ENCODE measurements around the gene GNLY.
A peak's percentile ranks its signal among the peaks of the same experiment; 100 is the strongest.
"Not testable (repeated sequence)": the region's sequence is repeated elsewhere in the genome, so short reads cannot be mapped to it uniquely, and the experiment has no call there.

Gene GNLY

GRCh38 chr2:85706599-85707296, 12.6 kb downstream of the GNLY start:
- DNase-seq (ENCODE audit: low read depth in 1 of 2, low spot score in 1 of 2) = no peak

GRCh38 chr2:85707304-85707703, 13.1 kb downstream of the GNLY start:
- peak in 1 of 2 donors; percentile 31 for DNase-seq (ENCODE audit: low read depth in 1 of 2, low spot score in 1 of 2)

GRCh38 chr2:85708641-85709040, 14.5 kb downstream of the GNLY start:
- no peak for DNase-seq (ENCODE audit: low read depth in 1 of 2, low spot score in 1 of 2)

GRCh38 chr2:85709401-85709811, 15.2 kb downstream of the GNLY start:
- DNase-seq (ENCODE audit: low read depth in 1 of 2, low spot score in 1 of 2) = no peak

- DNase-seq (ENCODE audit: low read depth in 1 of 2, low spot score in 1 of 2) = no peak
Observed at GRCh38 chr2:85710687-85711577, 16.8 kb downstream of the GNLY start.

- no peak for DNase-seq (ENCODE audit: low read depth in 1 of 2, low spot score in 1 of 2)
Observed at GRCh38 chr2:85711578-85712060, 17.5 kb downstream of the GNLY start.

- no peak for DNase-seq (ENCODE audit: low read depth in 1 of 2, low spot score in 1 of 2)
Observed at GRCh38 chr2:85712336-85712735, 18.2 kb downstream of the GNLY start.

GRCh38 chr2:85712849-85713612, 18.9 kb downstream of the GNLY start:
- no peak for DNase-seq (ENCODE audit: low read depth in 1 of 2, low spot score in 1 of 2)

- no peak for DNase-seq (ENCODE audit: low read depth in 1 of 2, low spot score in 1 of 2)
Observed at GRCh38 chr2:85713836-85714235, 19.7 kb downstream of the GNLY start.

- DNase-seq (ENCODE audit: low read depth in 1 of 2, low spot score in 1 of 2) = not testable (repeated sequence)
Observed at GRCh38 chr2:85714421-85714820, 20.3 kb downstream of the GNLY start.

GRCh38 chr2:85714841-85715240, 20.7 kb downstream of the GNLY start:
- DNase-seq (ENCODE audit: low read depth in 1 of 2, low spot score in 1 of 2) = no peak

- DNase-seq (ENCODE audit: low read depth in 1 of 2, low spot score in 1 of 2) = no peak
Observed at GRCh38 chr2:85716346-85716914, 22.3 kb downstream of the GNLY start.

- no peak for DNase-seq (ENCODE audit: low read depth in 1 of 2, low spot score in 1 of 2)
Observed at GRCh38 chr2:85717308-85718008, 23.3 kb downstream of the GNLY start.

GRCh38 chr2:85718009-85718391, 23.8 kb downstream of the GNLY start:
- no peak for DNase-seq (ENCODE audit: low read depth in 1 of 2, low spot score in 1 of 2)

GRCh38 chr2:85718885-85719492, 24.8 kb downstream of the GNLY start:
- DNase-seq (ENCODE audit: low read depth in 1 of 2, low spot score in 1 of 2) = no peak

- no peak for DNase-seq (ENCODE audit: low read depth in 1 of 2, low spot score in 1 of 2)
Observed at GRCh38 chr2:85719609-85720240, 25.6 kb downstream of the GNLY start.

GRCh38 chr2:85720533-85720932, 26.4 kb downstream of the GNLY start:
- DNase-seq (ENCODE audit: low read depth in 1 of 2, low spot score in 1 of 2) = no peak

- no peak for DNase-seq (ENCODE audit: low read depth in 1 of 2, low spot score in 1 of 2)
Observed at GRCh38 chr2:85721641-85722040, 27.5 kb downstream of the GNLY start.

- DNase-seq (ENCODE audit: low read depth in 1 of 2, low spot score in 1 of 2) = no peak
Observed at GRCh38 chr2:85722519-85722918, 28.4 kb downstream of the GNLY start.

Measured in activated T-helper 1 cell treated with anti-CD3 and anti-CD28 coated beads, Interleukin-2, amount 50 U/mL, for 16 hours (primary cell).